ENCODE data around the gene ABHD12.

GRCh38 chr20:25364180-25364788, 26.4 kb downstream of the ABHD12 start:
- TF ChIP-seq CTCF (IDR thresholded peaks at IDR 0.05) (no peak), POLR2AphosphoS5 (IDR thresholded peaks at IDR 0.05) (no peak)
